Measurements from ENCODE around the gene CRTAC1. TPM values are rescaled to one million over a fixed set of nuclear protein-coding genes. Genes with fewer than 3 reads are reported as not detected.

Gene CRTAC1
- total and polyA plus RNA-seq, 10 of the 15 experiments (the other 5 are each of a cell fraction or from before 2014, with no cell fraction given) = 0.10 TPM; not detected in 9

DNA sequence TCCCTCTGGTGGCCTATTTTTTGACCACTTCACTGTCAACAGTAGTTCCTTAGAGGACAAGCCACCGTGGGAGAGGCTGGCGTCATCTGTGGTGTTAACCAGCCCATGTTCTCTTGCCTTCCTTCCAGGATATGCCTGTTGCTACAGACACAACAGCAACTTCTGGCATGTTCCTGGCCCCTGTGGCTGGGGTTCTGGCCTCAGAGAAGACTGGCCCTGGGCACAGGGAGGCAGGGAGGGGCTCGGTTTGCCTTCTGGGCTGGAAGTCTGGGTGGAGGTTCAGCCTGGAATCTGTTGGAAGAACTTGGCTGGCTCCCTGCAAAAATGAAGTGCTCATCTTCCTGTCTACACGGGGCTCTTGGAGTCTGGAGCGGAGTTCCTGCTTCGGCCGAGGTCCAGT lies 155.0 kb downstream of the CRTAC1 start:
- Histone ChIP-seq H3K79me2 (ENCODE audit: control insufficient read depth, insufficient read depth, low read length) (no peaks in the 10 kb centered on the region), H3K27ac (ENCODE audit: control insufficient read depth, insufficient read depth) (no peak overlapping the region), H3K4me3 (no peak overlapping the region), H2AFZ (ENCODE audit: control insufficient read depth, low read depth, low read length) (no peak overlapping the region), H3K36me3 (ENCODE audit: control insufficient read depth in 2 of 2, insufficient read depth in 2 of 2, low read length in 1 of 2) (no peaks in the 10 kb centered on the region), H3K9me3 (replicated peaks; ENCODE audit: control insufficient read depth, insufficient read depth, low read length) (no peaks in the 10 kb centered on the region), H3K9ac (ENCODE audit: control insufficient read depth, insufficient read depth, low read length) (no peak overlapping the region), H3K27me3 (replicated peaks in 1 of 2; ENCODE audit: control insufficient read depth in 2 of 2, insufficient read depth in 2 of 2, low read length in 1 of 2) (no peaks in the 10 kb centered on the region; a peak in 2 of 4 replicates), H4K20me1 (ENCODE audit: control insufficient read depth, insufficient read depth) (no peaks in the 10 kb centered on the region), H3K4me1 (ENCODE audit: control insufficient read depth, insufficient read depth, low read length) (no peaks in the 10 kb centered on the region), H3K4me2 (ENCODE audit: control insufficient read depth, insufficient read depth) (no peak overlapping the region)
- DNase-seq (ENCODE audit: low read depth, low spot score) (no peak), ATAC-seq (no peak), FAIRE-seq (no peak)
- ChIA-PET POLR2A (no interaction called here), SMC1A (ENCODE audit: uncharacterized antibody, unreplicated experiment) (interaction anchor here (0.8 kb wide), 1 partner anchor 84 kb away, joined by 3 read pairs; no protein-coding TSS in a partner anchor), CTCF (no interaction called here), RAD21 (ENCODE audit: unreplicated experiment) (no interaction called here)
- WGBS (ENCODE audit: insufficient coverage, insufficient replicate concordance, low lambda C conversion rate, missing lambda C conversion rate) = 34% methylated on average over 7 of the region's 7 CpGs
- intact Hi-C loops (cut with micrococcal nuclease; ENCODE audit: unreplicated experiment) (no loop called here), in situ Hi-C loops (cut with MboI) (no loop called here)
- BruUV-seq (replicated peaks) = no TSS peak
- TF ChIP-seq ZBTB33 (IDR thresholded peaks at IDR 0.05) = no peak
- TF ChIP-seq CBX3 (IDR thresholded peaks at IDR 0.05; ENCODE audit: borderline replicate concordance, low read depth) = no peak
- no peak for TF ChIP-seq FOXM1 (IDR thresholded peaks at IDR 0.05; ENCODE audit: low read depth, low read length)
- TF ChIP-seq SIN3A (IDR thresholded peaks at IDR 0.05; ENCODE audit: low read depth, low read length) = no peak
- no peak for TF ChIP-seq TARDBP (IDR thresholded peaks at IDR 0.05; ENCODE audit: borderline replicate concordance)

DNA sequence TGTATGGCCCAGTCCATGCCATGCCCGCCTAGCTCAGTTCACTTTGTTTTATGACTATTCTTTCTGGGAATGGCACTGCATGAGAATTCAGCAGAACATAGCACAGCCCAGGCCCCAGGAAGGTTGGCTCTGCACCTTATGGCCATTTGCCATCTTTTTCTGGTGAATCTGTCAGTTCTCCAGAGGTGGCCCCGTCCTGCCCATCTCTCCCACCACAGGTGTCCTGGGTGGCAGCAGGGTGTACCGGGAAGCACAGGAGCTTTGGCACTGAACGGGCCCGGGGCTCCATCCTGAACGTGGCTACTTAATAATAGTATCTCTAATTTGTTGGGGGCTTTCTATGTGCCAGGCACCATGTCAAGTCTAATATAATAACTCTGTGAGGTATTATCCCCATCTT lies 156.1 kb downstream of the CRTAC1 start:
- WGBS (ENCODE audit: insufficient coverage, insufficient replicate concordance, low lambda C conversion rate, missing lambda C conversion rate) = 18% methylated on average over 6 of the region's 6 CpGs
- Histone ChIP-seq H3K4me2 (ENCODE audit: control insufficient read depth, insufficient read depth) (no peak overlapping the region), H3K79me2 (ENCODE audit: control insufficient read depth, insufficient read depth, low read length) (no peaks in the 10 kb centered on the region), H3K9me3 (replicated peaks; ENCODE audit: control insufficient read depth, insufficient read depth, low read length) (no peaks in the 10 kb centered on the region), H4K20me1 (ENCODE audit: control insufficient read depth, insufficient read depth) (no peaks in the 10 kb centered on the region), H3K9ac (ENCODE audit: control insufficient read depth, insufficient read depth, low read length) (no peak overlapping the region), H3K27me3 (replicated peaks in 1 of 2; ENCODE audit: control insufficient read depth in 2 of 2, insufficient read depth in 2 of 2, low read length in 1 of 2) (no peaks in the 10 kb centered on the region; a peak in 2 of 4 replicates), H3K27ac (ENCODE audit: control insufficient read depth, insufficient read depth) (no peak overlapping the region), H3K4me3 (no peak overlapping the region), H3K36me3 (ENCODE audit: control insufficient read depth in 2 of 2, insufficient read depth in 2 of 2, low read length in 1 of 2) (no peaks in the 10 kb centered on the region), H2AFZ (ENCODE audit: control insufficient read depth, low read depth, low read length) (no peak overlapping the region), H3K4me1 (ENCODE audit: control insufficient read depth, insufficient read depth, low read length) (peaks cover under 1% of the 10 kb centered on the region; the same call in 1 of the 2 replicates)
- TF ChIP-seq RUNX3 (IDR thresholded peaks at IDR 0.05; ENCODE audit: low read length) = no peak
- no peak for TF ChIP-seq PAX8 (IDR thresholded peaks at IDR 0.05)
- TF ChIP-seq ZNF24 (IDR thresholded peaks at IDR 0.05) = no peak
- TF ChIP-seq NRF1 (conservative IDR thresholded peaks at IDR 0.05; ENCODE audit: low read depth, low read length) = no peak
- DNase-seq (ENCODE audit: low read depth, low spot score) (no peak), FAIRE-seq (no peak), ATAC-seq (no peak)
- ChIA-PET CTCF (no interaction called here), POLR2A (no interaction called here), SMC1A (ENCODE audit: uncharacterized antibody, unreplicated experiment) (no interaction called here), RAD21 (ENCODE audit: unreplicated experiment) (interaction anchor here (1.1 kb wide), 1 partner anchor 84 kb away, joined by 3 read pairs; no protein-coding TSS in a partner anchor)
- no TSS peak for BruUV-seq (replicated peaks)
- in situ Hi-C loops (cut with MboI) (no loop called here), intact Hi-C loops (cut with micrococcal nuclease; ENCODE audit: unreplicated experiment) (no loop called here)

All from GM12878 (cell line).